SKM-1 treated with dmso at 0.1 percent for 144 hours (cell line): Measurements from ENCODE around the gene CTAG1A.
"Not testable (repeated sequence)": the region's sequence is repeated elsewhere in the genome, so short reads cannot be mapped to it uniquely, and the experiment has no call there.

Source experiments
- DNase-seq: peaks from one replicate; lab custom pipeline; 2025; ENCODE audit not compliant: unreplicated experiment; lab: John Stamatoyannopoulos, UW

Gene CTAG1A

DNA sequence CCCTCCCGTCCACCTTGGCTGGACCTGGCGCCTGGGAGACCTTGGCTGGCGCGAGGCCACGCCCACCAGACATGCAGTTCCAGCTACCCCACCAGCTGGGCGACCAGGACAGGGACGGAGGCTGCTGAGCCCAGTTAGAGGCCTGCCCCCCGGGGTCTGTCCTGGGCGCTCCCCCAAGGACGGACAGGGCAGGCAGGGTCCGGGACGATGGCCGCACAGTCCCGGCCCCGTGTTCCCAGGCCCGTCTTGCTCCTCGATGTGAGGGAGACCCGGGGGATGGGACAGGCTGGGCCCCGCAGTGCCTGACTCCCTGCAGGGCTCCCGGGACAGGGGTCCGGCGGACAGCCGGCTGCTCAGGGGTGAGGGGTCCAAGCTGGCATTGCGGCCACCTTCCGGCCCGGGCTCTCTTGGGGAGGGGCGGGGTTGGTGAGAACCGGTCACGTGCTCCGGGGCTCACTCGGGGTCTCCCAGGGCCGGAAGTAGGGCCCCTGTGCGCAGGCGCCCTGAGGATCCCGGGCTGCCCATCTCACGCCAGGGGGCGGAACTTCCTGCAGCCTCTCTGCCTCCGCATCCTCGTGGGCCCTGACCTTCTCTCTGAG lies at the start of gene CTAG1A:
Gene CTAG1A, plus strand, starts transcription at position 549 of the 599 bp plus-strand sequence. CDS start 74 bp downstream, outside the sequence.
- not testable (repeated sequence) for DNase-seq

DNA sequence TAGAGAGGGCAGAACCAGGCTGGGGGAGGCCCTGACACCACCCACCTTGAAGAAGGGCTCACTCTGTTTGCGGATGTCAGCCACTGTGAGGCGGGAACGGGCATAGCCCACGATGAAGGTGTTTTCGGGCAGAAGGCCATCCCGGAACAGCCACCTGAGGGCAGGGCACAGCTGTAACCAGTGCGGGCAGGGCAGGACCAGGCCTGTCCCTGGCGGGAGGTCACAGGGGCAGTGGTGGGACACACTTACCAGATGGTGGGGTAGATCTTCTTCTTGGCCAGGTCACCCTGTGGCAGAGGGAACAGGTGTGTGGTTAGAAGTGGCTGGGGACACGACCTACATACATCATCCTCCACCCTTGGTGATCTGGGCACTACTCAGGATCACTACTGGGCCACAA lies 49.0 kb upstream of the CTAG1A start:
- DNase-seq, result no peak

GRCh38 chrX:154539077-154539476 lies 45.9 kb upstream of the CTAG1A start:
- DNase-seq, result no peak

GRCh38 chrX:154540365-154540764 lies 44.6 kb upstream of the CTAG1A start:
- not testable (repeated sequence) for DNase-seq

- DNase-seq, result no peak
These were observed 43.9 kb upstream of the CTAG1A start for GRCh38 chrX:154540897-154541535.

DNA sequence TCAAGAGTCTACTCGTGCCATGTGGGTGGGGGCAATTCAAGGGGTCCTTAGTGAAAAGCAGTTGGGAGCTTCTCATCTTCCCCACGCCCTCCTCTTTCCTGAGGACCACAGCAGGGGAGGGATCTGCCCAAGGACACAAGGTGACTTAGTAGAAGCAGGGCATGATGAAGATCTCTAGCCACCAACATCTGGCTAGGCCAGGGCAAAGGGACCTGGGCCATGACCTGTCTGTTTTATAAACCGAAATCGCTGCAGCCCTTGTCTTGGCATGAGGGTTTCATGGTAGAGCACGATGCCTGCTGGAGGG lies 43.4 kb upstream of the CTAG1A start:
- no peak for DNase-seq

DNA sequence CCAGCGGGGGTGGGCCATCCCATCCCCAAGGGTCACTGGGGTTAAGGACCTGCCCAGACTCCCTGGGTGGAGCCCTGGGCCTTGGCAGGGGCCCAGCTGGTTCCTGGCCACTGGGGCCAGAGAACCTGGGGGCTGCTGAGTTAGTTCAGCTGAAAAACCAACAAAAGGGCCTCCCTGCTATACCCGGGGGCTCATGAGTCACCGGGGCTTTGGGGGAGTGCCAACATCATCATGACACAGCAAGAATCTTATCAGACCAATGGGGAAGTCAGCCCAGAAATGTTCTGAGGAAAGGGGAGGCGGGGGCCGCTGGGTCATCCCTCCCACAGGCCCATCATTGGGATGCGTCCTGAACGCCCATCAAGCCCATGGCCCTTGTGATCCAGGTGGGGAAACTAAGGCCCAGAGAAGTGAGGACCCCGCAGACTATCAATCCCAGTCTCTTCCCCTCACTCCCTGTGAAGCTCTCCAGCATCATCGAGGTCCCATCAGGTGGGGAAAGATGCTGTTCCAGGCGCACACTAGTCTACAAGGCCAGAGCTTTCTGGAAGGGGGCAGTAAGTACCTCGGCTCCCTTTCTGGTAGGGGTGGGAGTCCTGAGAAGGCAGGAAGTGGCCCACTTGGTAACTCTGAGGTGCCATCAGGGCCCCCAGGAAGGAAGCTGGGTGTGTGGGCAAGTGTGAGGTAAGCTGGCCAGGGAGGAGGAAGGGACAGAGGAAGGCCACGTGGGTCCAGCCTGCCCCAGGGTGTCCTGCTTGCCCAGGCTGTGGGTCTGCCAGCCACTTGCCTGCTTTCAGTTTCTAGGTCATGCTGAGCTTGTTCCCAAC lies 42.8 kb upstream of the CTAG1A start:
- peak; percentile 38 for DNase-seq

DNA sequence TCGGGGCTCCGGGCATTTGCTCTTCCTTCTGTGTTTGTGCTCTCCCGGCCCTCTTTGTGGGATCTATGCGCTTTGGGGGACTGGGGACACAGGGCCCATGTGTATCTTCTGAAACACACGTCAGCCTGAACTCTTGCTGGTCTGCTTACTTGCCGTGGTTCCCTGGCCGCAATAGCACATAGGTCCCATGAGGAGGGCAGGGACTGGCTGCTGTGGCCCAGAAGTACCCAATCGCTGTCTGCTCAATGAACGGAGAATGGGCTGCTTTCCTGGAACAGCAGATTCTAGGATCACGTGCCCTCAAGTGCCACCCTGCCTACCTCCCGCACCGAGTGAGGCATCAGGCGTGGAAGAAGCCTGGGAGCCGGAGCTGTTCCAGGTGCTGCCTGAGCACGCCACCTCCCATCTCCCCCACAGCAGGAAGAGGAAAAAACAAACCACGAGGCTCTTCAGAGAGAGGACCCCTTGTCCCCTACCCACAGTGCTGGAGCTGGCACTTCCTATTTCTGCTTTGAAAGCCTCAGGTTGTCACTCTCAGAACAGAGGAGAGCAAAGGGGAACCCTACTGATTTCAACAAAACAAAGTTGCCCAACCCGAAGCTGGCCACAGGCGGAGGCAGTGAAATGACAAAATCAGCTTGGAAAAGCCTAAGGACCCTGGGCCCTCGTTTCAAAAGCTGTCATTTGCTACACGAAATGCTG lies 42.1 kb upstream of the CTAG1A start:
- peak; percentile 76 for DNase-seq

DNA sequence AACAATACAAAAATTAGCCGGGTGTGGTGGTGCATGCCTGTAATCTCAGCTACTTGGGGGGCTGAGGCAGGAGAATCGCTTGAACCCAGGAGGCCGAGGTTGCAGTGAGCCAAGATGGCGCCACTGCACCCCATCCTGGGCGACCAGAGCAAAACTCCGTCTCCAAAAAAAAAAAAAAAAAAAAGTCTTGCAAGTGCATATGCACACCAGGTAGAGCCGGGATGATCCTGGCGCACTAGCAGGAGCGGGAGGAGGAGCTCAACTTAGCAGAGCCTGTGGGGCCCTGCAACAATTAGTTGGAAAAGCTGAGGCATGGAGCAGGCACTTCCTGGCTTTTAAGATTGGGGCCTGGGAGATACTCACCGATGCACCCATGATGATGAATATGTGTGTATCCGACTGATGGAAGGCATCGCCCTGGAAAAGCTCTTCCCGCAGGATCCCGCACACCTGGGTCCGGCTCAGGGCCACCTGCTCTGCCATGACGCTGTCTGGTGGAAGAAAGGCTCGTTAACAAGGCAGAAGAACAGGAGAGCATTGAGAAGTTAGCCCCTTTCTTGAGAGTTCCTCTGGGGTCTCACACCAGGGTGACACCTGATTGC lies 39.2 kb upstream of the CTAG1A start:
- DNase-seq, result no peak

DNA sequence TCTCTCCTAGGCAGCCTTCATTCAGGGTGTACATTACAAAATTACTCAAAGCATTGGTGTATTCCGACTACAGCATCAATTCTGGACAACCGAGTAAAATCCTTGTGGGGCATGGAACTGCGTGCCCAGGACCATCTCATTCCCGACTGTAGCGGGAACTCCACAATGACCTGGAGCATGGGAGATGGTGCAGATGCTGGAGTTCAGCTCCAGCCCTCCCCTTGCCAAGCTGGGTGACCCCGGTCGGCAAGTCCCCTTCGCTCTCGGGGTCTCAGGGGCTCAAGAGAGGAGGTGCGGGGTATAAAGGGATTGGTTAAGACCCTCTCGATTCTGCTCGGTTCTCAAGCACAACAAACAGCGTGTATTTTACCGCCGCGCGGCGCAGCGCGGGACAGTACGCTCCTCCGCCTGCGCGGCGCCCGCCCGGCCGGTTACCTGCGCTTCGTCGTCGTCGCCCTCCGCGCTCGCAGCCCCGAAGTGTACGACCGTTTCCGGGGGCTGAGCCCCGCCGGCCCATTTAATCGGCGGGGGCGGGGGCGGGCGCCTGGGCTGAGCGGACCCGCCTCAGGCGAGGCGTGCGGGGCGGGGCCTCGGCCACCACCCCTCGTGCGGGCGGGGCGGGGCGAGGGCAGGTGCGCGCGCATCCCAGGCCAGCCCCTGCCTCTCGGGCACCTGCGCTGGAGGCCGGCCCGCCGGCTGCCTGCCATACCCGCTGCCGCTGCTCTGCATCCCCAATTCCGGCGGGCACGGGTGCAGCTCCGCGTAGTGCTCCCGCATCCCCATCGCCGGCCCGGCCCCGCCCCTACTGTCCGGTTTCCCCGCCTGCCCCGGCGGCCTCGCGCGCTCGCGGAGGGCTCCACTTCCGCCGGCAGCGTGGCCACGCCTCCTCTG lies 38.3 kb upstream of the CTAG1A start, which contains the start of gene G6PD:
Gene G6PD, minus strand, starts transcription at position 493 of the 891 bp plus-strand sequence. CDS start 691 bp downstream, outside the sequence.
- peak; percentile 18 for DNase-seq

DNA sequence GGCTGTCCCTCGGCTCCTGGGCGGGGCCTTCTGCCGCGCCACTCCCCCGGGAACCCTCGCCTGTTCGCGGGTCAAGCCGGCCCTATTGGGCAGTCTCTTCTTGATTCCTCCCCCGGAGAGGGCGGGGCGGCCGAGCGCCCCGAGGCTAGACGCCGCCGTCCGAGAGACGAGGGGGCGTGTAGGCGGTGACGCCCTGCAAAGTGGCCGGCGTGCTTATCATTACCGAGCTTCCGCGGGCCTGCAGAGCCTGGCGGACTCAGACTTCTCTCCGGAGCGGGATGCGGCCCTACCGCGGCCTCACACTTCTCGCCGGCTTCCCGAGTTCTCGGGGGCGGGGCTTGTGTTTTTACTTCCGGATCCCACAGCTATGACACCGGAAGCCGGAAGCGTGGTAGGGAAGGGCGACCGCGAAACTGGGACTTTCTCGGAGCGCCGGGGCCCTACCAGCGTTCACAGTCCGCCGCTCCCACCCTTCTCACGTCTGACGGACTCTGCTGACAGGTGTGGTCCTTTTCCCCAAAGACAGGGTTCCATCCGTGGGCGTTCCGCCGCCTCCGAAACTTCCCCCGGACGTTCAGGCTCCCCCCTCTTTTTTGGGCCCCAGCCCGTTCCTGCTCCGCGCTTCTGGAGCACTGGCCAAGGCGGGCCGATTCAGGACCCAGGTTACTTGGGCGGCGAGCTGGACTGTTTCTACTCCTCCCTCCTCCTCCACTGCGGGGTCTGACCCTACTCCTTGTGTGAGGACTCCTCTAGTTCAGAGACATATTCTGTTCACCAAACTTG lies 37.5 kb upstream of the CTAG1A start, which contains the start of gene IKBKG:
Gene IKBKG, plus strand, starts transcription at position 376 of the 783 bp plus-strand sequence. CDS start 4,383 bp downstream, outside the sequence.
- peak; percentile 69 for DNase-seq

DNA sequence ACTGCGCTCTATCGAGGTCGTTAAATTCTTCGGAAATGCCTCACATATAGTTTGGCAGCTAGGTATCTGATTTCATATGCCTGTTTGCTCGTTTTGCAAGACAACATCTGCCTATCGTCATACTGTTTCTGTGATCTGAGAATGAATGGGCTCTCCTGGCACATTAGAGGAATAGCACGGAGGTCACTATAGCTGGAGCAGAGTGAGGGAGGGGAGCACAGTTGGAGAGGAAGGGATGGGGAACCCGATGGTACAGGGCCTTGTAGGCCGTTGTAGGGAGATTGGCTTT lies 37.0 kb upstream of the CTAG1A start:
- no peak for DNase-seq

- no peak for DNase-seq
These were observed 35.2 kb upstream of the CTAG1A start for GRCh38 chrX:154549766-154550165.

DNA sequence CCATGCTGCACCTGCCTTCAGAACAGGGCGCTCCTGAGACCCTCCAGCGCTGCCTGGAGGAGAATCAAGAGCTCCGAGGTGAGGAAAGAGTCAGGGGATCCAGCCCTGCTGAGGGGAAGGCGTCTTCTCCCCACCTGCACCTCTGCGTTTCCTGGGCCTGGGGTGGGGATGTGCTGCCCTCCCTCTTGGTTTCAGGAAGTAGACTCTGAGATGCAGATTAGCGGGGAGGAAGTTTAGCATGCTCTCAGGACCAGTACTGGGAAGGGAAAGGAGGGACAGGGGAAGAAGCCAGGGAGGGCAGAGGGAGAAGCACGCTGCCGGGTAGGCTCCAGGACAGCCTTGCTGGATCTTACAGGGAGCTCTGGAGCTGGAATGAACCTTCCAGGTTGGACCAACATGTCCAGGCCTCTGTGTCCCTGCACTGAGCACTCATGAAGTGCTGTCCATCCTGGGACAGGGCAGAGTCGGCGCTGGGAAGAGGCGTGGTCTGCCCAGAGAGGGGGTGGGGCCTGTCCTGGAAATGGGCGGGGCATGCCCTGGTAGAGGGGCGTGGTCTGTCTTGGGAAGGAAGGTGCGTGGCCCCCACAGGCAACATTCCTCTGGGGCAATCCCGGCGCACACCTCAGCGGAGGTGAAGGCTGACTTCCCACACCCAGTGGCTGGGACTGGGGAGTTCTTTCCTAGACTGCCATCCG lies 32.7 kb upstream of the CTAG1A start:
- not testable (repeated sequence) for DNase-seq

- not testable (repeated sequence) for DNase-seq
These were observed 26.8 kb upstream of the CTAG1A start for GRCh38 chrX:154558060-154558690.

DNA sequence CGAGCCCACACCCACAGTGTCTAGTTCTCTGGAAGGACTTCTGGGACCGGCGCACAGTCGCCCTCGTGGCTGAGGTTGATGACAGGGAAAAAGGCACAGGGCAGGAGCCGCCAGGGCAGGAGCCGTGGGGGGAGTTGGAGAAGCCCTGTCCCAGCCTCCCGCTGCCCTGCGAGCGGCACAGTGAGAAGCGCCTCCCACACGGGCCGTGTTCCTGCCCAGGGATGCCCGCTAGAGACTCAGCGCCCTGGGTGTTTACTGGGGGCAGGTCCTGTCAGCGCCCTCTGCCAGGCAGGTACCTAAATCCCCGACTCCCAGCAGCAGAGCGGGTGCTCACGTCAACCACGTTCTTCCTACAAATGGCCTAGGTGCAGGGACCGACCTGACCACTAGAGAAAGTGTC lies 26.0 kb upstream of the CTAG1A start:
- DNase-seq, result not testable (repeated sequence)

- DNase-seq, result not testable (repeated sequence)
These were observed 24.6 kb upstream of the CTAG1A start for GRCh38 chrX:154560326-154560725.

- not testable (repeated sequence) for DNase-seq
These were observed 22.6 kb upstream of the CTAG1A start for GRCh38 chrX:154562295-154562694.
